ENCODE data around the gene LGALS9.
"Not testable (repeated sequence)": the region's sequence is repeated elsewhere in the genome, so short reads cannot be mapped to it uniquely, and the experiment has no call there.

LGALS9 gene

GRCh38 chr17:27603880-27604794, 26.9 kb upstream of the LGALS9 start:
- DNase-seq (ENCODE audit: low spot score) = no peak

- no peak for DNase-seq (ENCODE audit: low spot score)
These were observed 25.6 kb upstream of the LGALS9 start for GRCh38 chr17:27605409-27605808.

- no peak for DNase-seq (ENCODE audit: low spot score)
These were observed 23.4 kb upstream of the LGALS9 start for GRCh38 chr17:27607521-27608091.

GRCh38 chr17:27608328-27609230, 22.4 kb upstream of the LGALS9 start:
- no peak for DNase-seq (ENCODE audit: low spot score)

GRCh38 chr17:27609611-27610303, 21.2 kb upstream of the LGALS9 start:
- peak; percentile 11 for DNase-seq (ENCODE audit: low spot score)

GRCh38 chr17:27610304-27610677, 20.7 kb upstream of the LGALS9 start:
- no peak for DNase-seq (ENCODE audit: low spot score)

GRCh38 chr17:27612160-27612770, 18.7 kb upstream of the LGALS9 start:
- no peak for DNase-seq (ENCODE audit: low spot score)

GRCh38 chr17:27613433-27613832, 17.6 kb upstream of the LGALS9 start:
- no peak for DNase-seq (ENCODE audit: low spot score)

GRCh38 chr17:27615121-27615520, 15.9 kb upstream of the LGALS9 start:
- DNase-seq (ENCODE audit: low spot score) = no peak

GRCh38 chr17:27616414-27616813, 14.6 kb upstream of the LGALS9 start:
- DNase-seq (ENCODE audit: low spot score) = no peak

GRCh38 chr17:27618417-27618816, 12.6 kb upstream of the LGALS9 start:
- no peak for DNase-seq (ENCODE audit: low spot score)

- DNase-seq (ENCODE audit: low spot score) = no peak
These were observed 10.3 kb upstream of the LGALS9 start for GRCh38 chr17:27620721-27621120.

- no peak for DNase-seq (ENCODE audit: low spot score)
These were observed 9.5 kb upstream of the LGALS9 start for GRCh38 chr17:27621536-27621935.

- no peak for DNase-seq (ENCODE audit: low spot score)
These were observed 8.9 kb upstream of the LGALS9 start for GRCh38 chr17:27621942-27622559.

- no peak for DNase-seq (ENCODE audit: low spot score)
These were observed 8.0 kb upstream of the LGALS9 start for GRCh38 chr17:27622986-27623385.

GRCh38 chr17:27623614-27624013, 7.4 kb upstream of the LGALS9 start:
- DNase-seq (ENCODE audit: low spot score) = no peak

GRCh38 chr17:27624539-27624938, 6.4 kb upstream of the LGALS9 start:
- no peak for DNase-seq (ENCODE audit: low spot score)

GRCh38 chr17:27625856-27626255, 5.1 kb upstream of the LGALS9 start:
- DNase-seq (ENCODE audit: low spot score) = no peak

- DNase-seq (ENCODE audit: low spot score) = no peak
These were observed 3.5 kb upstream of the LGALS9 start for GRCh38 chr17:27627514-27627913.

GRCh38 chr17:27628376-27628775, 2.6 kb upstream of the LGALS9 start:
- no peak for DNase-seq (ENCODE audit: low spot score)

GRCh38 chr17:27629260-27629659, 1.7 kb upstream of the LGALS9 start:
- not testable (repeated sequence) for DNase-seq (ENCODE audit: low spot score)

Measured in CD4-positive, alpha-beta T cell treated with Interleukin-15 for 4 hours (primary cell).